ENCODE results near the gene CAPN15.

CAPN15 gene

DNA sequence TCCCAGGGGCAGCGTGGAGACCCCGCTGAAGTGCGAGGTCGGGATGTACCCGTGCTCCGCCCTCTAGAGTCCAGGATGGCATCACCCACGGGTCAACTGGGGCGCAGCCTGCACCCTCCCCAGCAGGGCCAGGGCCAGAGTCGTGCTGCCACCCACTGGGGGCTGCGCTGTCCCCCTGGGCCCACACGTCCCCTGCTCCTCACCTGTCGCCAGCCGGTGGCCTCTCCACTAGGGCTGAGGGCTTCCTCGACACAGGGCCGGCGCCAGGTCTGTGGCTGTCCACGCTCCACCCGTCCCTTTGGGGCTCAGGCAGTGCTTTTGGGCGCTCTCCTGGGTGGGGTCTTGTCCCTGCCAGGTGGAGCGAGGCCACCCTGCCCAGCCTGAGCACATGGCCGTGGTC, 21.1 kb downstream of the CAPN15 start:
- no peak for DNase-seq

DNA sequence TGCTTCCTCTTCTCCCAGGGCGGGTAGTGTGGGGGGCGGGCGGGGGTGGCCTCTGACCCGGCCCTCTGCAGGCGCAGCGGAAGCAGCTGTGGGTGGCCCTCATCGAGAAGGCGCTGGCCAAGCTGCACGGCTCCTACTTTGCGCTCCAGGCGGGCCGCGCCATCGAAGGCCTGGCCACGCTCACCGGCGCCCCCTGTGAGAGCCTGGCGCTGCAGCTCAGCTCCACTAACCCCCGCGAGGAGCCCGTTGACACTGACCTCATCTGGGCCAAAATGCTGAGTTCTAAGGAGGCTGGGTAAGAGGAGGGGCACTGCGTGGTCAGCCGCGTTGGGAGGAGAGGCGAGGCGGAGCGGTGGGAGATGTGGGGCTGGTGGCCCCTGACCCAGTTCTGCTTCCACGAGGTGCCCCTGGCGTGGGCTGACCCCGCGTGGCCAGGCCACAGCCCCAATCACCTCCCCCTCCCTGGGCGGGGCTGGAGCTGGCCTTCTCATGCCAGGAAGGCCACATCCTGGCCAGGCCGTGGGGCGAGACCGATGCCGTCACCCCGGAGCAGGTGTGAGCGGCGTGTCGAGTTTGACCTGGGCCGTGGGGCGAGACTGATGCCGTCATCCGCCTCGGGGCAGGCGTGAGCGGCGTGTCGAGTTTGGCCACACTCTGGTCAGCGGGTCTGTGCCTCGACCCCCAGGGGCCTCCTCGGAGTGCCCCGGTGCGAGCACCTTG, 22.2 kb downstream of the CAPN15 start:
- DNase-seq = no peak

DNA sequence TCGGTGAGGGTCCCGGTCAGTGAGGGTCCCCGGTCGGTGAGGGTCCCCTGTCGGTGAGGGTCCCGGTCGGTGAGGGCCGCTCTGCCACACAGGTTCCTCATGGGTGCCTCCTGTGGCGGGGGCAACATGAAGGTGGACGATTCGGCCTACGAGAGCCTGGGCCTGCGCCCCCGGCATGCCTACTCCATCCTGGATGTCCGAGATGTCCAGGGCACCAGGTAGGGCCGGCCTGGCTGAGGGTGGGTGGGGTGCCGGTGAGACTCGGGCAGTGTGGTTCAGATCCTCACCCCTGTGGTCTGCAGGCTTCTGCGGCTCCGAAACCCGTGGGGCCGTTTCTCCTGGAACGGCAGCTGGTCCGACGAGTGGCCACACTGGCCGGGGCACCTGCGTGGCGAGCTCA, 23.7 kb downstream of the CAPN15 start:
- no peak for DNase-seq

DNA sequence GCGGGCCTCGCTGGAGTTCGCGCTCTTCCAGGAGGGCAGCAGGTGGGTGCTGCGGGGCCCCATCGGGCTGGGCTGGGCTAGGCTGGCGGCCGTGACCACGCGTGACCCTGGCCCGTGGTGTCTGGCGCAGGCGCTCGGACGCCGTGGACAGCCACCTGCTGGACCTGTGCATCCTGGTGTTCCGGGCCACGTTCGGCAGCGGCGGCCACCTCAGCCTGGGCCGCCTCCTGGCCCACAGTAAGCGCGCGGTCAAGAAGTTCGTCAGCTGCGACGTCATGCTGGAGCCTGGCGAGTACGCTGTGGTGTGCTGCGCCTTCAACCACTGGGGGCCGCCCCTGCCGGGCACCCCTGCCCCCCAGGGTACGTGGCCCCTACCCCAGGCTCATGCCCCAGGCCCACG, 24.7 kb downstream of the CAPN15 start:
- DNase-seq = no peak

DNA sequence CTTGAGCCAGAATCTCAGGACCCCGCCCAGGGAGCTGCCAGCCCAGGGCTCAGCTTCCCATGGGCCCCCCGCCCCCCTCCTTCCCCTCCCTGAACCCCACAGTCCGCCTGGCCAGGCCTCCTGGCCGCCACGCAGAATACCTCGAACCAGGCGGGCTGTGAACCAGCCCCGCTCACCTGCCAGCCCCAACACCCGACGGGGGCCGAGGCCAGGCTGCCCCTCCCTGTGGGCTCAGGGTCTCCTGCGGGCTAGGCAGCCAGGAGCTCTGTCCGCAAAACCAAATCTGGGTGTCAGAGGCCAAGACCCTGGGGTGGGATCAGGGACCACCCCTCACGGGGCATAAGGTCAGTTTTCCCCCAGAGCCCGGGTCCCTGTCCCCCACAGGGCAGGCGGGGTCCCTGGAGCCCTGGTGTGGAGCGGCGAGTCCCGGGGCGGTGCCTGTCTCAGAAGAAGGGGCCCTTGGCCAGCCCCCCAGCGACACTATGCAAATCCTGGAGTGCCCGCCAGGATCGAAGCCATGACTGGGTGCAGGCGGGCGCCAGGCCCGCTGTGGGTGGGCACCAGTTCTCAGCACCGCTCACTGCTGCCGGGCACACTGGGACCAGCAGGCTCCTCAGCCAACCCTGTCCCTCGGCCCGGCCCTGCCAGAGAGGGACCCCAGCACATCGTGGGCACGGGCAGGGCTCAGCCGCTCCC, 26.2 kb downstream of the CAPN15 start:
- no peak for DNase-seq

DNA sequence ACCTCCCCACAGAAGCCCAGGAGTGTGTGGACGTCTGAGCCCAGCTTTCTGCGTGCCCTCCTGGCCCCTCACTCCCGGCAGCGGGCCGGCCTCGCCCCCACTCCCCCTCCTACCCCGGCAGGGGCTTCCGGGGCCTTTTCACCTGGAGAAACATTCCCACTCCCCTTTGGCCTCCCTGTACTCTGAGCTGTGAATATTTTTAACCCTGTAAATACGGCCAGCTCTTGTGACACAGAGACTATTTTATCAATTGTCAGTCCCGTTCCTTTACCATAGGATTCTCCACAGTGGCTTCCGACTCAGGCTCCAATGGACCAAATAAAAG, 26.7 kb downstream of the CAPN15 start:
- DNase-seq = no peak

DNA sequence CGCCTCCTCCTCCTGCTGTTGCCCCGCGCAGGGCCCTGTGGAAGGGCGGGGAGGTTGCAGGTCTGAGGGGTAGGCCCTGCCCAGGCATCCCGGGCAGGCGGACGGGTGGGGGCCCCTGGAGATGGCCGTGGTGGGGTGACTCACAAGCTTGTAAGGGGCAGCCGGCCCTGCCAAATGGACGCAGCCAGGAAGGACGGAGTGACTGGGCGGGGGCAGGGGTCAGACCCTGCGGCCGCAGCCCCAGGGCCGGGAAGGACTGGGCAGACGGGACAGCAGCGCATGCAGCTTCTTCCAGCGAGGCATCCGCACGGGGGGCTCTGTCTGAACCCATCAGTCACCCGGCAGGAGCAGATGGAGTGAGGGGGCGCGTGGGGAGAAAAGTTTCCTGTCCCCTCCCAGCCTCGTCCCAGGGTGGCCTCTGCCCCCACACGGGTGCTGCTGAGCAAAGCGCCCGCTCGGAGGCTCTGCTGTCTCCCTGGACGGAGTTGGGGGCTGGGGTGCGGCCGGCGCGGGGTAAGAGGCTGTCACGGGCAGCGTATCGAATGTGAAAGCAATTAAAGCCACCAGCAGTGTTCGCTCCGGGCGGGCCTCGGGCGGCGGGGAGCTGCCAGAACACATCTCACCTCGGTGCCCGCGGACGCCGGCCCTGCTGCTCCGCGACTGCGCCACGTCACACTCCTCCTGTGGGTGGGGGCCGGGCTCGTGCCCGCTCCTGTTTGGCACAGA, 27.3 kb downstream of the CAPN15 start:
- DNase-seq = no peak

DNA sequence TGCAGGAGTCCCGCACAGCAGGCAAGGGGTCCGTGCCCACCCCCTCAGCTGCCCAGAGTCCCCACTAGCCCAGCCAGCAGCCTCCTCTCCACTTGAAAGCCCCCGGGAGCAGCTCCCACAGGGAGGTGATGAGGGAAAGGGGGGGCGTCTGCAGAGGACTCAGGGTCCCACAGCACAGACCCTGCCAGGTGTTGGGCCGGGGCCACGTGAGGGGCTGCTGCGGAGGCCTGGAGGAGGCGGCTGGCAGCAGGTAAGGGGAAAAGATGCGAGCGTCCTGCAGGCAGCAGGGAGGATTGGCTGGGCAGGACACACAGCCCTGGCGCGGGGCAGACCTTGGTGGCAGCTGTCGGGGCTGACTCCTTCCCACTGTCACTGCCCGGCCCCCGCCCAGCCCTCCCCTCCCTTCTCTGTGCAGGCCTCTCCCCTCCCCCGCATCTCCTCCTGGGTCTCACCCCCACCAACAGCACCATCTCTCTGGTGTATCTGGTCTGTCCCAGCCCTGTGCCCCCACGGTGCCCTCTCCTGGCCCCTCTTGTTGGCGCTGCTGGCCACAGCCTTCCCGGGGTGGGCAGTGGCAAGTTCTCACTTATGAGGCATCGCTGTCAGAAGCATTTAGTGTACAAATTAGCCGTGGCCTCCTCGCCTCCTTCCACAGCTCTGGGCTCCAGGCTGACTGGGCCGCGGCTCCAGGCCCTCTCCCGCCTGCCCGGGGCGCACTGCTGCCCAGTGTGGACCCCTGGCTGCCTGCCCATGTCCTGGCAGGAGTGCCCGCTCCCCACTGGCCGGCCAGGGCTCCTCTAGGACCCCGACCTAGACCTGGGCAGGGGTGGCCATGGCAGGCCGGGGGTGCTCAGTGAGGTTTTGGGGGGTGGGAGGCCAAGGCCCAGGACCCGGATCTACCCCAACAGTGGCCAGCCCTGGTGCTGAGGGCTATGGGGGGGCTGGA, 28.3 kb downstream of the CAPN15 start:
- DNase-seq = no peak

DNA sequence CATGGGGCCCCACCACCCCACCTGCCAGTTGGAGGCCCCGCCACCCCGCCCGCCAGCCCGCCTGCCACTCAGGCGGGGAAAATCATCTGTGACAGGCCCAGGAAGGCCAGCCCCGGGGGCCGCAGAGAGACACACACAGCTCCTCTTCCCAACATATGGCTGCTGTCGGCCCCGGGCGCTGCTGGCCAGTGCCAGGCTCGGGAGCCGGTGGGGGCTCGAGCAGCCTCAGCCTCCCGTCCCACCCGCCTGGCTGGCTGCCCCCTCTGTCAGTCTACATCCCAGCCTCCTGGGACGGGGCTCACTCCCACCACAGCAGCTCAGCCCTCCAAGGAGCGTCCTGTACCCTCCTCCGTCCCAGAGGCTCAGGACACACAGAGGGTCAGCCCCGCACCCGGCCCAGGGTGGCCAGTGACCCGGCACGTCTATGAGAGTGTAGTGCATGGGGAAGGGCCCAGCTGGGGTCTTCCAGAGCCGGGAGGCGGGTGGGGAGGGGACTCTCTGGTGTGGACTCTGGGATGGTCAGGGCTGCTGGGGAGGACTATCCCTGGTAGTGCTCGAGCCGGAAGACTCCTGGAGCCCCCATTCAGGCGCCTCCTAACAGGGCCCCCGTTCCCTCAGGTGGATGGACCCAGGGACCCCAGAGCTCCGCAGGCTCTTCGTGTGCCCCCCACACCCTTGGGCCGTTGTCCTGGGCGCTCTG, 29.1 kb downstream of the CAPN15 start:
- DNase-seq = no peak

DNA sequence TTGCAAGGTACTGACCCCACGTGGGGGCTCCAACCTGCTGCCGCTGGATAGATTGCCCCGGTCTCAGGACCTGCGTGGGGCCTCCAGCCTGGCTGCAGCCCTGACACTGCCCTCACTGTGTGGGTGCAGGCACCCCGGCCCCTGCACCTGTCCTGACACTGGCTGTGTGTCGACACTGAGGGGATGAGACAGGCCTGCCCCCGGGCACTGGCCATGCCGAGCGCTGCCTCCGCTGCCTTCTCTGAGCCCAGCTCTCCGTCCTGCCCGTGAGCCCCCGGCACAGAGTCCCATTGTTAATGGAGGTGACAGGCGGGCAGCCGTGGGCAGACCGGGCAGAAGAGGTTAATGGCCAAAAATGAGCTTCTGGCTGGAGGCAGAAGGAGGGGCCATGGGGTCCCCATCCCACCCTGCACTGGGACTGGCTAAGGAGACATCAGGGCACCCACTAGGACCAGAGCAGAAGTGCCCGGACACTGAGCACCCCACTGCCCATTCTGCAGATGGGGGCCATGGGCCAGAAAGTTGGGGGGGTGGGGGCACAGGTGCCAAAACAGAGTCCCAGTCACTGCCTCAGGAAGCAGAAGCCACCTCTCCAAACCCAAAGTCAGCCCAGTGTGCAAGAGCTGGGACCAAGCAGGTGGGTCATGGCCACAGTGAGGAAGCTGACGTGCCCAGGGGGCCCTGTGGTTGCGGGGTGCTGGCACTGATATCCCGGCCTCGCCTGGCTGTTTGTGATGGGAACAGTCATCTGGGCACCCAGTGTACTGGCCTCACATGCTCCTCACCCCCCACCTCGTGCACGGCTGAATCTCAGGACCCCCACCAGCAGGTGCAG, 30.2 kb downstream of the CAPN15 start:
- DNase-seq = no peak

DNA sequence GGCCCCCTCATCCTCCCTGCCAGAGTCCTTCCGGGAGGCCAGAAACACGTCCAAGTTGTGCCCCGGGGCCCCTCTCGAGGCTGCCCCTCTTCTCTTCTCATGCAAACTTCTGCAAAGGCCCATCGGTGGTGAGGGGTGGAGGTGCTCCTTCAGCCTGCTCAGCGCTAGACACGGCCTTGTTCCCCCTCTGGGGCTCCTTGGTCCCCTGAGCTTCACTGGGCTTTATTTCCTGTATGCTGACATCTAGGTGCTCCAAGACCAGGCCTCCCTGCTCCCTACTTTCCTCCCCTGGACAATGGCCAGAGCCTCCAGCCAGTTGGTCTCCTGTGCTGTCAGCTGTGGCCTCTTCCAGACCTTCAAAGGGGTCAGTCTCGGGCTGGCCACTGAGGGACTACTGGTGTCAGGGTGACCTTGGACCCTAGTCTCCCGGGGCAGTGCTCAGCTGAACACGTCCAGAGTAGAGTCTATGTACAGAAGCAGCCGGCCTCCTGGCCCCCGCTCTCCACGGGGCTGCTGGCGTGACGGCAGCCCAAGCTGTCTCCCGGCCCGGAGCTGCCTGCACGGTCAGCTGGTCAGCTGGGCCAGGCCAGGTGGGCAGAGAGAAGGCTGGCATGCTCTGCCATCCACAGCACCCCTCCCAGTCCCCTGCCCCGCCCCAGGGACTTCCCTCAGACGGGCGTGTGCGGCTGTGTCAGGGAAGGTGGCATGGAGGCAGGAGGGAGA, 30.9 kb downstream of the CAPN15 start:
- no peak for DNase-seq

DNA sequence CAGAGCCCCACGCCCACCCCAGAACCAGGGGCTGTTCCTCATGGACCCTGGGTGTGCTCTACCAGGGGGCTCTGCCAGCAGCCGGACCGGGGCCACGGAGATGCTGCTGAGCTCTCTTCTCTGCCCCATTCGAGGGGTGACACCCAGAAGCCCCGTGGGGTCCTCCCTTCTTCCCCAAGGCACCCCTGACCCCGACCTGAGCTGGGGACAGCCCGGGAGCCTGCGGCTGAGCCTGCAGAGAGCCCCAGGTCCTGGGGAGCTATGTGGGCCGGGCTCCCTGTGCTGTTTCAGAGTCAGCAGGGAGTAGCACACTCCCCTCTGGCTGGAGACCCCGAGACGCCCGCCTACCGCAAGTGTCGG, 31.5 kb downstream of the CAPN15 start:
- no peak for DNase-seq

DNA sequence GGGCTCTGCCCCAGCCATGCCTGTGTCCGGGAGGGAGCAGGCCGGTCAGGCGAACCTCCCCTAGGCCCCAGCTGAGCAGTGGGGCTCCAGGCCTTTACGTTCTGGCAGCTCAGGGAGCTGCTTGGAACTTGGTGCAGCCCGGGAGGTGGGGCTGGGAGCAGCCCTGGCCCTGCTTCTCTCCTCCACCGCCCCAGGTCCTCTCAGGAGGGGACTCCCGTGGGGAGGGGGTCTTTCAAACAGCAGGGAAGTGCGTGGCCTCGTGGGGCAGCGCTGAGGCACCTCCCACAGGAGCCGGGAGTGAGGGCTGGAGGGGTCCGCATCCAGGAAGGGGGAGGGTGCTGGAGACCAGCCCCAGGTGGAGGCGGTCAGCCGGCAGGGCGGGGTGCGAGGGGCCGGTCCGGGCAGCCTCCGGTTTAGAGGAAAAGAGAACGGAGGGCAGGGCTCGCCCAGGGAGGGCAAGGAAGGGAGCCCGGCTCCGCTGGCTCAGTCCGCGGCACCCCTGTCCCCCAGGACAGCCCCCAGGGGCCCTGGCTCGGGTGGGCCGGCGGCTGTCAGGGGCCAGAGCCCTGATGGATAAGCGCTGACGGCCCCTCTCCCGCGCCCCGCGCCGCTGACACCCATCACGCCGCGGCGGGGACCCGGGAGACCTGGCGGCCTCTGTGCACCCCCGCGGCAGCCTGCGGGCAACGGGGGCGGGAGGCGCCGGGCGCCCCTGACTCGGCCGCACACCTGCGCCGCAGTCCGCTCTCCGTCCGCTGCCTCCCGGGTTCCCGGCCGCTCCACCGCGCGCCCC, 32.1 kb downstream of the CAPN15 start:
- no peak for DNase-seq

DNA sequence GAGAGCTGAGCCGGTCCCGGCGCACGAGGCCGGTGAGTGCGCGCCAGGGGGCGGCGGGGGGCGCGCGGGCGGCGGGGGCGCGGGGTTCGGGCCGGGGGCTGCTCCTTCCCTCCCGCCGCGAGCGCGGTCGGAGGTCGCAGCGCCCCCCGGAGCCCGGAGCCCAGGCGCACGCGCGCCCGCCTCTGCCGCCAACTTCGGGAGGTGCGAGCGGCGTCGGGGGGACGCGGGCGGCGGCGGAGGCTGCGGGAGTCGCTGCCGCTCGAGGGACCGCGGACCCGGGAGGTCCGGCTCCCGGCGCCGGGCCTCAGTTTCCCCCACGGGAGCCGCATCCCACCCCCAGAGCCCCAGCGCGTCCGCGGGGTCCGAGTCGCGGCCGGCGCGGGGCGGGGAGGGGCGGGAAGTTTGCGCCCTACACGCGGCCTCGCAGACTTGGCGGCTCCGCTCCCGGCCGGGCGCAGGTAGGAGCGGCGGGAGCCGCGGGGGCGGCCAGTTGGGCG, 32.7 kb downstream of the CAPN15 start, which contains the start of gene PRR35:
PRR35 (plus strand) TSS at position 191 of the 497 bp plus-strand sequence. CDS start 2,901 bp downstream, outside the sequence.
- DNase-seq = no peak

DNA sequence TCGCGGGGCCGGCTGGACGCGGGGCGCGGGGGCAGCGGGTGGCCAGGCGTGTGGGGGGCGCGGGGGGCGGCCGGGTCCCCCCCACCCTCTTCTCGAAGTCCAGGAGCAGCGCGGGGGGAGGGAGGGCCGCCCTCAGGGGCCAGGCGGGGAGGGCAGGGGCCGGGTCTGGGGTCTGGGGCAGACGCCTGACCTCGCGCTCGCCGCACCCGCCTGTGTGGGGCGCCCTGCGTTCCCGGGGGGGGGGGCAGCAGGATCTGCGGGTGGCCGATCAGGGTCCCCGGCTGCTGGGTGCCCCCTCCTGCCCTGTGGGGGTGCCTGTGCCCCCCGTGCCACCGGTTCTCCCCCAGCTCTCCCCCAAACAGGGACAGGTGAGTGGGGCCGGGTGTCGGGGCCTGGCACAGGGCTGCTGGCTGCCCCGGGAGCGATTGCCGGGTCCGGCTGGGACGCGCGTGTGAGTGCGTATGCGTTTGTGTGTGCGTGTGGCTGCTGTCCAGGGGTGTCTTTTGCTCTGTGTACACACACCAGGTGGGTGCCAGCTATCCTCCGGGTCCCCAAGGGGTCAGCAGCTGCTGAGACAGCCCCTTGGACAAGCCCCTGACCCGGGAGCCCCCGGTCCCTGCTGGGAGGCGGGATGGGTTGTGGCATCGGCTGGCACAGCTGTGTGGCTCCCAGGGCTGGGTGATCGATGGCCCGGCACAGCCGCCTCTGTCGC, 33.3 kb downstream of the CAPN15 start:
- DNase-seq = no peak

DNA sequence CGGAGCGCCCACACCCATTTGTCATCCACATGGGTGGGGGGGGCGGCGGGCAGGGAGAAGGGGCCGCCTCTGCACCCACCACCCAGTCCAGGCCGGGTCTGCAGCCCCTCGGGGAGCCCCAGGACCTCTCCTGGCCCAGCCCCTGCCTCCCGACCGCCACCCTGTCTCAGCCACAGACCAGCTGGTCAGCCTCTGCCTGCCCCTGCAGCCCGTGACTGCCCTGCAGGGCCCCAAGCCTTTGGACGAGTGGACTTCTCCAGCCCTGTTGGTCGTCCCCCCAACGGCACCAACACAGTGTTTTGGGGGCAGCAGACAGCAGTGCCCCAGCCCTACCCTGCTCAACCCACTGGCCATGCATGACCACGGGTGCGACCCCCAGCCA, 33.9 kb downstream of the CAPN15 start:
- DNase-seq = no peak

DNA sequence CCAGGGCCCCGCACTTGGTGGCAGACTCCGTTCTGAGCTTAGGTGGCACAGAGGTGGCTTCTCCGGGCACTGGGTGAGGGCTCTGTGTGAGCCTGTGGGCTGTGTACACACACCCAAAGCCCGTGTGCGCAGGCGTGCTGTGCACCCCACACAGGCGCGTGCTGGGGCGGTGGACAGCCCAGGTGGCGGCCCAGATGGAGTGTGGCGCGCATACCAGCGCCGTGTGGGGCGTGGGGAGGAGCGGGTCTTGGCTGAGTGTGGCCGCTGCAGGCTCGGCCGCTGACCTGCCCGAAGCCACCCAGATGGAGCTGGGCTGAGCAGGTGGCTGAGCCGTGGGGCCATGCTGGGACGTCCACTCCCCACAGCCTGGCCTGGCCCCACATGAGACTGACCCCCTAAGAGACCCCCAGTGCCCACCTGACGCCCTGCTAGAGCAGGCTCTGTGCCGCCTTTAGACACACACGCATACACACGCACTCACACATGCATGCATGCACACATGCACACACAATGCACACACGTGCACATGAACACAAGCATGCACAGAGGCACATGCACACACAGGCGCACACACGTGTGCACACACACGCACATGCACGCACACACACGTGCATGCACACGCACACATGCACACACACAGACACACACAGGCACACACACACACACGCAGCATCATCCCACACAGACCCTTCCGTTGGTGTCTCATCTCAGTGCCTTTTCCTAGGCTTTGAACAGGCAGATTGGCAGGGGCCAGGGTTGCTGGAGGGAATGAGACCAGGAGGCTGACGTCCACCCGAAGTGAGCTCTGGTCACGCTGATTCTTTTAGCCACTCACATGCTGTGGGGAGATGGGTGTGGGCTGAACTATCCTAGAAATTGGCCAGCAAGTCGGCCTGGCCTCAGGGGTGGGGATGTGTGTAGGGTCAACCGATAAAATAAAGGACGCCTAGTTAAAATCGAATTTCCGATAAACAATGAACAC, 34.7 kb downstream of the CAPN15 start:
- no peak for DNase-seq

Data from NK-92 treated with Interleukin-12 subunit alpha and Interleukin-12 subunit beta, amount 100 ng/mL, for 24 hours (cell line).